Measurements from ENCODE around the gene PCDHGC4.

DNA sequence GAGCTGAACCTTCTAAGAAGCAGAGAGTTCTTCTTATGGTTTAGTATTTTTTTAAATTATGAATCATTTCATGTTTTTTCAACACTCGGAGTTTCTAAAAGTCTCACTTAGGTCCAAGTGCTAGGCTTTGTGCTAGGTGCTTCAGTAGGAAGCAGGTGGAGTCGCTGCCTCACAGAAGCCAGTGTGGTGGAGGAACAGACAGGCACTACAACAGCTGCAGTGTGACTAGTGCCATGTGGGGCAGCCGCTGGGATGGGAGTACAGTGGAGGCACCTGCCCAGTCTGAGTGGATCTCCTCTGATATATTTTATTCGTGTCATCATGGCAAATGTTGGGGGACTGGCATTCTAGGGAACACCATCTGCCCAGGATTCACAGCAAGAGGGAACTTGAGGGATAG is 19.4 kb downstream of the PCDHGC4 start:
- TF ChIP-seq RARB (CRISPR knock-in tag; IDR thresholded peaks at IDR 0.05) (no peak), ZFP3 (CRISPR knock-in tag; IDR thresholded peaks at IDR 0.05) (no peak), TOX (CRISPR knock-in tag; IDR thresholded peaks at IDR 0.05; ENCODE audit: borderline replicate concordance) (no peak), PPARA (CRISPR knock-in tag; IDR thresholded peaks at IDR 0.05; ENCODE audit: borderline replicate concordance) (no peak), GLIS3 (CRISPR knock-in tag; IDR thresholded peaks at IDR 0.05) (no peak), ZNF8 (CRISPR knock-in tag; IDR thresholded peaks at IDR 0.05) (no peak)
- TF ChIP-seq, protein P1, sequence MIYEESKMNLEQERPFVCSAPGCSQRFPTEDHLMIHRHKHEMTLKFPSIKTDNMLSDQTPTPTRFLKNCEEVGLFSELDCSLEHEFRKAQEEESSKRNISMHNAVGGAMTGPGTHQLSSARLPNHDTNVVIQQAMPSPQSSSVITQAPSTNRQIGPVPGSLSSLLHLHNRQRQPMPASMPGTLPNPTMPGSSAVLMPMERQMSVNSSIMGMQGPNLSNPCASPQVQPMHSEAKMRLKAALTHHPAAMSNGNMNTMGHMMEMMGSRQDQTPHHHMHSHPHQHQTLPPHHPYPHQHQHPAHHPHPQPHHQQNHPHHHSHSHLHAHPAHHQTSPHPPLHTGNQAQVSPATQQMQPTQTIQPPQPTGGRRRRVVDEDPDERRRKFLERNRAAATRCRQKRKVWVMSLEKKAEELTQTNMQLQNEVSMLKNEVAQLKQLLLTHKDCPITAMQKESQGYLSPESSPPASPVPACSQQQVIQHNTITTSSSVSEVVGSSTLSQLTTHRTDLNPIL (CRISPR knock-in tag; IDR thresholded peaks at IDR 0.05; ENCODE audit: low read depth): no peak
- TF ChIP-seq, protein P2, sequence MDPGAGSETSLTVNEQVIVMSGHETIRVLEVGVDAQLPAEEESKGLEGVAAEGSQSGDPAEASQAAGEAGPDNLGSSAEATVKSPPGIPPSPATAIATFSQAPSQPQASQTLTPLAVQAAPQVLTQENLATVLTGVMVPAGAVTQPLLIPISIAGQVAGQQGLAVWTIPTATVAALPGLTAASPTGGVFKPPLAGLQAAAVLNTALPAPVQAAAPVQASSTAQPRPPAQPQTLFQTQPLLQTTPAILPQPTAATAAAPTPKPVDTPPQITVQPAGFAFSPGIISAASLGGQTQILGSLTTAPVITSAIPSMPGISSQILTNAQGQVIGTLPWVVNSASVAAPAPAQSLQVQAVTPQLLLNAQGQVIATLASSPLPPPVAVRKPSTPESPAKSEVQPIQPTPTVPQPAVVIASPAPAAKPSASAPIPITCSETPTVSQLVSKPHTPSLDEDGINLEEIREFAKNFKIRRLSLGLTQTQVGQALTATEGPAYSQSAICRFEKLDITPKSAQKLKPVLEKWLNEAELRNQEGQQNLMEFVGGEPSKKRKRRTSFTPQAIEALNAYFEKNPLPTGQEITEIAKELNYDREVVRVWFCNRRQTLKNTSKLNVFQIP (CRISPR knock-in tag; IDR thresholded peaks at IDR 0.05; ENCODE audit: borderline replicate concordance, low read depth): no peak

All from SK-N-SH treated with all-trans-retinoic acid at 6 μM for 48 hours (cell line).